Esophagus (tissue), 2 donors: ENCODE data around the gene SPATS2L. TPM values are rescaled to one million over a fixed set of nuclear protein-coding genes. Genes with fewer than 3 reads are reported as not detected.

Experiments used
- H3K27ac ChIP-seq, 2 donors: one replicate each; pipeline ENCODE4 v1.5.1; 2013; ENCODE audit warnings: low read depth in 2 of 2, mild to moderate bottlenecking in 2 of 2, inconsistent platforms in 1 of 2, low read length in 1 of 2, moderate library complexity in 1 of 2
- H3K27me3 ChIP-seq, 2 donors: one replicate each; pipeline ENCODE4 v1.6.1; 2013; ENCODE audit warnings: low read length in 2 of 2, control low read depth in 1 of 2, mild to moderate bottlenecking in 1 of 2; ENCODE audit not compliant: insufficient read depth in 2 of 2, control insufficient read depth in 1 of 2
- H3K36me3 ChIP-seq, 2 donors: one replicate each; pipeline ENCODE4 v1.6.1; 2013; ENCODE audit warnings: low read length in 1 of 2; ENCODE audit not compliant: control insufficient read depth in 2 of 2, insufficient read depth in 2 of 2
- H3K4me1 ChIP-seq, 2 donors: one replicate each; pipeline ENCODE4 v1.6.1; 2013; ENCODE audit warnings: low read length in 1 of 2; ENCODE audit not compliant: control insufficient read depth in 2 of 2, insufficient read depth in 2 of 2
- H3K4me3 ChIP-seq, 2 donors: one replicate each; pipeline ENCODE4 v1.5.1; 2013; ENCODE audit warnings: low read length in 2 of 2, mild to moderate bottlenecking in 2 of 2, low read depth in 1 of 2, moderate library complexity in 1 of 2
- H3K9me3 ChIP-seq, 2 donors: one replicate each; pipeline ENCODE4 v1.6.1; 2013; ENCODE audit warnings: mild to moderate bottlenecking in 2 of 2, low read depth in 1 of 2, low read length in 1 of 2, moderate library complexity in 1 of 2; ENCODE audit not compliant: control insufficient read depth in 2 of 2, insufficient read depth in 1 of 2
- WGBS, 2 donors: extraction: QIAGEN DNeasy Blood & Tissue Kit; methylation state at CpG; one replicate each; pipeline ENCODE4 v1.1.7; 2013; 5-methylcytosine and 5-hydroxymethylcytosine counted together
- polyA plus RNA-seq, 2 donors: library from polyadenylated mRNA; stranded (reverse); fragments of 200-250 nt; gene quantifications; one replicate each; pipeline ENCODE4 v1.2.3, GENCODE V29; 2013
- donor health status: healthy with polysubstance abuse.
- donor health status: Bipolar disorder and iron deficiency.

The SPATS2L gene
- polyA plus RNA-seq, 2 donors = 41.2 to 47.5 TPM

DNA sequence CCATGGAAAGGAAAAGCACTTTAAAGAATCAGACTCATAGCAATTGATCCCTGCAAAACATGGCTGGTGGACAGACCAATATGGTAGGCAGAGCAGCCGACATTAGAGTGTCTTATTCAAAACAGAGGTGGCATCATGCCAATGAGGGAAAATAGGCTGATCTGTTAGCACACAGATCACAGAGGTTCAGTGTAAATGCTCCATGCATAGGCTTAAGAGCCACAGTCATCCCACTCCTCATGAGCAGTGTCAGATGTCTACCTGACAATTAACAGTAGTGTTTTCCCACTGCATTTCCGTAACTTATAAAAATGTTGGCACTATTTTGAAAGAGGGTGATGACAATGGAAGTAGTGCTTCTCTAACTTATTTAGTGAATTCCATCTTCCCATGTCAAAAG lies 86.7 kb downstream of the SPATS2L start:
- Histone ChIP-seq H3K4me3 (no peak overlapping the region), H3K9me3 (no peaks in the 10 kb centered on the region), H3K36me3 (peaks cover 4 to 6% of the 10 kb centered on the region in 2 donors), H3K27me3 (no peaks in the 10 kb centered on the region), H3K4me1 (no peaks in the 10 kb centered on the region), H3K27ac (no peak overlapping the region)
- 87 to 95% methylated on average over 2 of the region's 2 CpGs for WGBS, 2 donors

DNA sequence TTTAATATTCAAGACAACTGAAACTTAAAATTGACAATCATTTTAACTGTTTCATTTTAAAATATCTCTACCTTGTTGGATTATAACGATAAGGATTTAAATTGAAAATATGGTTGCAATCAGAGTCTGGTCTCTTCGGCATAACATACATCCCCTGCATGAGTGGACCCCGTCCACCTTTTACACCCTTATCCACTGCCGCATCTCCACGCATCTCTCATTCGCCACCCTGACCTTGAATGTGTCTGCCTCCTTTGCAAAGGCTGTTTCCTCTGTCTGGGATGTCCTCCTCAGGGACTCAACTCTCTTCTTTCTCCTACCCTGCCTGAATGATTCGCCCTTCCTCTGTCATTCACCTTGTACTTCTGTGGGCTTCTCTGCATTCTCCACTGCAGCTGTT lies 87.6 kb downstream of the SPATS2L start:
- Histone ChIP-seq H3K4me3 (no peak overlapping the region), H3K4me1 (no peaks in the 10 kb centered on the region), H3K9me3 (no peaks in the 10 kb centered on the region), H3K27me3 (no peaks in the 10 kb centered on the region), H3K36me3 (peaks cover 4 to 6% of the 10 kb centered on the region in 2 donors), H3K27ac (no peak overlapping the region)
- WGBS, 2 donors = 96% methylated on average over 7 of the region's 7 CpGs

GRCh38 chr2:200396781-200397242 lies 90.3 kb downstream of the SPATS2L start:
- peaks cover 0 to 3% of the 10 kb centered on the region in 2 donors for H3K36me3 ChIP-seq
- H3K27ac ChIP-seq = no peak overlapping the region
- 67 to 87% methylated on average over 2 of the region's 2 CpGs for WGBS, 2 donors
- no peaks in the 10 kb centered on the region for H3K4me1 ChIP-seq
- no peak overlapping the region for H3K4me3 ChIP-seq
- H3K9me3 ChIP-seq = no peaks in the 10 kb centered on the region
- no peaks in the 10 kb centered on the region for H3K27me3 ChIP-seq

- Histone ChIP-seq H3K27me3 (no peaks in the 10 kb centered on the region), H3K9me3 (no peaks in the 10 kb centered on the region), H3K27ac (no peak overlapping the region), H3K36me3 (peaks cover 0 to 3% of the 10 kb centered on the region in 2 donors), H3K4me1 (no peaks in the 10 kb centered on the region), H3K4me3 (no peak overlapping the region)
- WGBS, 2 donors = 59 to 70% methylated on average over 4 of the region's 4 CpGs
Observed at GRCh38 chr2:200397785-200398184, 91.3 kb downstream of the SPATS2L start.

DNA sequence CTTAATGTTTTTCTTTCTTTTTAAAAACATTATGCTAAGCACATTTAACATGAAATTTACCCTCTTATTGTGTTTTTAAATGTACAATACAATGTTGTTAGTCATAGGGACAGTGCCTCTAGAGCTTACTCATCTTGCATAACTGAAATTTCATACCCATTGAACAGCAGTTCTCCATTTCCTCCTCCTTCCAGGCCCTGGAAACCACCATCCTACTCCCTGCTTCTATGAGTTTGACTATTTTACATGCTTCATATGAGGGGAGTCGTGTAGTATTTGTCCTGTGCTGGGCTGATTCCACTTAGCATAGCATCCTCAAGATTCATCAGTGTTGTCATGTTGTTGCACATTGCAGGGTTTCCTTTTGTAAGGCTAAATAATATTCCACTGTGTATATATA lies 92.6 kb downstream of the SPATS2L start:
- H3K9me3 ChIP-seq = no peaks in the 10 kb centered on the region
- no peak overlapping the region for H3K27ac ChIP-seq
- no peaks in the 10 kb centered on the region for H3K27me3 ChIP-seq
- no peak overlapping the region for H3K4me3 ChIP-seq
- WGBS, 2 donors = 74 to 79% methylated on average over 1 of the region's 1 CpG
- H3K36me3 ChIP-seq = peaks cover 0 to 3% of the 10 kb centered on the region in 2 donors
- H3K4me1 ChIP-seq = no peaks in the 10 kb centered on the region

DNA sequence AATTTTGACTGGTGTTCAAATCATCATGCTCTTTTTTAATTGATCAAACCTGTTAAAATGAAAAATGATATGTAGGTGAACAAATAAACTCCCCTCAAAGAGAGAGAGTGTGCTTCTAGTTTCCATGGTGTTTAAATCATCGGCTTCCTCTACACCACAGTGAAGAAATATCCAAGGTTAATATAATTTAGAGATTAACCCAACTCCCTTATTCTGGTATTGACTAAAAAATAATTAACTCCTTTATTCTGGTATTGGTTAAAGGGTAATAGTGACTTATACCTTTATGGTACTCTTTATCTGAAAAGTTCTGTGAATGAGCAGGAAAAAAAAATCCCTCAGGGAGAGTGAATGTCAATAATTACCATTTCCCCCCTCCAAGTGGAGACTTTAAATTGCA lies 93.1 kb downstream of the SPATS2L start:
- Histone ChIP-seq H3K27me3 (no peaks in the 10 kb centered on the region), H3K4me3 (no peak overlapping the region), H3K27ac (no peak overlapping the region), H3K36me3 (no peaks in the 10 kb centered on the region), H3K4me1 (no peaks in the 10 kb centered on the region), H3K9me3 (no peaks in the 10 kb centered on the region)
- WGBS, 2 donors = 74 to 95% methylated on average over 1 of the region's 1 CpG

DNA sequence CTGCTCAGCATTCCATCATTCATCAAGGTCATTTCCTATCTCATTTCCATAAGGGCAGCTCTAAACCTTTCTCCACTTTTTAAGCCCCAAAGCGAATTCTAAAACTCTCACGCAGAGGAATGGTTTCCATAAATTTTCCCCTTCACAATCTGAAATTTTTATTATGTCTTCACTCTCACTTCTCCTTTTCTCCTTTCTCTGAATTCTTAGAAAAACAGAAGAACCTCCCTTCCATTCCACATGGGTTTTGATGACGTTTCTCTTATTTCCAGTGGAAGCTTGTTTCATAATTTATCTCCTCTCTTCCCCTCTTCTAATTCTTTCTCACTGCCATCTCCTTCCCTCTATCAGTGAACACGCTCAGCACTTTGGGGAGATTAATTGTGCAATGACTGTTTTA lies 97.3 kb downstream of the SPATS2L start:
- H3K4me1 ChIP-seq = peaks cover 3 to 5% of the 10 kb centered on the region in 2 donors
- no peak overlapping the region for H3K27ac ChIP-seq
- H3K4me3 ChIP-seq = no peak overlapping the region
- no peaks in the 10 kb centered on the region for H3K36me3 ChIP-seq
- H3K27me3 ChIP-seq = no peaks in the 10 kb centered on the region
- no peaks in the 10 kb centered on the region for H3K9me3 ChIP-seq
- WGBS, 2 donors = 91% methylated on average over 4 of the region's 4 CpGs

GRCh38 chr2:200404615-200405014 lies 98.1 kb downstream of the SPATS2L start:
- H3K27me3 ChIP-seq = no peaks in the 10 kb centered on the region
- no peaks in the 10 kb centered on the region for H3K9me3 ChIP-seq
- H3K4me1 ChIP-seq = peaks cover 3 to 5% of the 10 kb centered on the region in 2 donors
- H3K27ac ChIP-seq = no peak overlapping the region
- H3K4me3 ChIP-seq = no peak overlapping the region
- 90 to 97% methylated on average over 4 of the region's 4 CpGs for WGBS, 2 donors
- no peaks in the 10 kb centered on the region for H3K36me3 ChIP-seq

DNA sequence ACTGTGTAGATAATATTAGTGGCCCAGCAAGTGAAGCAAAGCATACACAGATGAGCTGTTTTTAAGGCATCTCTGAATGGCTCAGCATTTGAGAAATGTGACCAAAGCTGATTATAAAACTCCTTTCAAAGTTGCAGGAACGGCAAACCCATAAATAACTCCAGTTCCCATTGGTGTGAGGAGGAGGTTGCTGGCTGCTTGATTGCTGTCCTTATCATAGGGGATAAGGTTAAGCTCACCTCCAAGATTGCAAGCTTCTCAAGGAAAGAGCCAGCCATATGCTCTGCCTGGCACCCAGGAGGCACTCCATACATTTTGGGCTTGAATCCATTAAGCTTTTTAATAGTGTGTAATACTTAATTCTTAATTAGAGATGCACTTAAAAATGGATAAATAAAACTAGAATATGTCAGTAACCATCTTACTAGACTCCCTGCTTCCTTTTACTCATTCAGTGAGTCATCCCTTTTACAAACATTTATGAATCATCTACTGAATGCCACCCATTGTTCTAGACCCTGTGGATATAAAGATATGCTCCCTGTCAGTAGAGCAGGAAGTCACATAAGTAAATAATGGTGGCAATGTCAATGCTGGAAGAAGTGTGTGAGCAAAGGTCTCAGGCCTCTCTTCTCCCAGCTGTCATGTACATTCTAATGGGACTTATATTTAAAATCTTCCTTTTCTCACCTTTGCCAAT lies 99.3 kb downstream of the SPATS2L start:
- Histone ChIP-seq H3K4me3 (no peak overlapping the region), H3K4me1 (peaks cover 3 to 5% of the 10 kb centered on the region in 2 donors), H3K36me3 (no peaks in the 10 kb centered on the region), H3K27me3 (no peaks in the 10 kb centered on the region), H3K27ac (peak overlapping the region; percentile 47 to 80), H3K9me3 (no peaks in the 10 kb centered on the region)
- 8 to 12% methylated on average over 1 of the region's 1 CpG for WGBS, 2 donors

GRCh38 chr2:200406379-200406778 lies 99.9 kb downstream of the SPATS2L start:
- no peak overlapping the region for H3K4me3 ChIP-seq
- no peaks in the 10 kb centered on the region for H3K27me3 ChIP-seq
- H3K9me3 ChIP-seq = no peaks in the 10 kb centered on the region
- no peaks in the 10 kb centered on the region for H3K36me3 ChIP-seq
- 18 to 20% methylated on average over 2 of the region's 2 CpGs for WGBS, 2 donors
- H3K27ac ChIP-seq = peak overlapping the region in 1 of 2 donors; percentile 47
- peaks cover 3 to 5% of the 10 kb centered on the region in 2 donors for H3K4me1 ChIP-seq
